OCI-LY1 (cell line): Measurements from ENCODE around the gene PFKP.
"Not testable (repeated sequence)": the region's sequence is repeated elsewhere in the genome, so short reads cannot be mapped to it uniquely, and the experiment has no call there.

Experiments used
- H2AFZ ChIP-seq: fragments of 200-600 bp; sonication (generic), shearing (Covaris generic); 2 replicates; pipeline ENCODE4 v1.6.0; 2014; ENCODE audit warnings: antibody characterized with exemption, mild to moderate bottlenecking, low read length
- H3F3A ChIP-seq: fragments of 200-600 bp; sonication (generic), shearing (Covaris generic); 2 replicates; pipeline ENCODE4 v1.6.0; 2014; ENCODE audit warnings: mild to moderate bottlenecking, antibody characterized with exemption, low read length, moderate library complexity; ENCODE audit not compliant: insufficient read depth
- H3K27ac ChIP-seq: fragments of 200-600 bp; sonication (generic); 2 replicates; pipeline ENCODE4 v1.5.1; 2014; ENCODE audit warnings: low read length, mixed run types, mild to moderate bottlenecking, low read depth; ENCODE audit not compliant: poor library complexity, severe bottlenecking
- H3K27me3 ChIP-seq: fragments of 200-600 bp; sonication (generic); 2 replicates; pipeline ENCODE4 v1.6.0; 2014; ENCODE audit warnings: antibody characterized with exemption, mild to moderate bottlenecking, low read length, moderate library complexity; ENCODE audit not compliant: insufficient read depth
- H3K36me3 ChIP-seq: fragments of 200-600 bp; sonication (generic); 2 replicates; pipeline ENCODE4 v1.6.1; 2014; ENCODE audit warnings: mild to moderate bottlenecking, antibody characterized with exemption, low read length, moderate library complexity, mixed read lengths; ENCODE audit not compliant: insufficient read depth
- H3K4me1 ChIP-seq: fragments of 200-600 bp; sonication (generic); 2 replicates; pipeline ENCODE4 v1.5.1; 2014; ENCODE audit warnings: mild to moderate bottlenecking, low read length, moderate library complexity; ENCODE audit not compliant: insufficient read depth, severe bottlenecking
- H3K4me2 ChIP-seq: fragments of 200-600 bp; sonication (generic), shearing (Covaris generic); 2 replicates; pipeline ENCODE4 v1.6.1; 2014; ENCODE audit warnings: low read length
- H3K4me3 ChIP-seq: fragments of 200-600 bp; sonication (generic); 2 replicates; pipeline ENCODE4 v1.5.1; 2014; ENCODE audit warnings: low read length, low read depth, mild to moderate bottlenecking, mixed read lengths; ENCODE audit not compliant: poor library complexity, severe bottlenecking
- H3K79me2 ChIP-seq: fragments of 200-600 bp; shearing (Covaris generic); 2 replicates; pipeline ENCODE4 v1.6.1; 2016; ENCODE audit warnings: mixed run types, low read length, mixed read lengths; ENCODE audit not compliant: insufficient read depth
- H3K9ac ChIP-seq: fragments of 200-600 bp; sonication (generic), shearing (Covaris generic); 2 replicates; pipeline ENCODE4 v1.6.1; 2014; ENCODE audit warnings: mild to moderate bottlenecking, low read length, mixed read lengths
- H3K9me2 ChIP-seq: fragments of 200-600 bp; sonication (generic), shearing (Covaris generic); 2 replicates; pipeline ENCODE4 v1.6.1; 2014; ENCODE audit warnings: low read depth, mild to moderate bottlenecking, low read length, mixed read lengths
- H3K9me3 ChIP-seq: fragments of 200-600 bp; shearing (Covaris generic); 2 replicates; pipeline ENCODE4 v1.6.1; 2014; ENCODE audit warnings: low read length, mixed read lengths
- H4K20me1 ChIP-seq: fragments of 200-600 bp; sonication (generic), shearing (Covaris generic); 2 replicates; pipeline ENCODE4 v1.6.0; 2016; ENCODE audit warnings: mild to moderate bottlenecking, low read length; ENCODE audit not compliant: insufficient read depth
- EZH2 ChIP-seq: fragments of 200-600 bp; sonication (generic), shearing (Covaris generic); IDR thresholded peaks from 2 replicates; pipeline ENCODE4 v1.8.0; 2017; ENCODE audit warnings: borderline replicate concordance, mixed run types, mild to moderate bottlenecking, antibody characterized with exemption, low read length, moderate library complexity, mixed read lengths
- TF ChIP-seq, protein P1 (sequence below): fragments of 200-600 bp; sonication (generic), shearing (Covaris generic); IDR thresholded peaks from 2 replicates; pipeline ENCODE4 v1.5.1; 2017; ENCODE audit warnings: mild to moderate bottlenecking, antibody characterized with exemption, low read length, moderate library complexity, mixed read lengths

PFKP gene

DNA sequence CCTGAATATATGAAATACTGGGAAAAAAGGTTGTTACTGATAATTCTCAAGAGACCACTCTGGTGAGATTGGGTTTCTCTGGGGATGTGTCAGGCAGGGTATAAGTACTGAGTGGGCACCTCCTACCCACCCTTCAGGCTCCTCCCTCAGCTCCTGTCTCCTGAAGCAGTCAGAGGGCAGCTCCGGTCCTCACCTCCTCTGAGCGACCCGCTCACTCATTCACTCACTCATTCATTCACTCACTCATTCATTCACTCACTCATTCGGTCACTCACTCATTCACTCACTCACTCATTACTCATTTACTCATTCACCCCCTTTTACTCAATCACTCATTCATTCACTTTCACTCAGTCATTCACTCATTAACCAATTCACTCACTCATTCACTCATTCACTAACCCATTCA lies 6.9 kb upstream of the PFKP start:
- Histone ChIP-seq H3K79me2 (no peaks in the 10 kb centered on the region), H3K4me2 (no peak overlapping the region)
- TF ChIP-seq, protein P1, sequence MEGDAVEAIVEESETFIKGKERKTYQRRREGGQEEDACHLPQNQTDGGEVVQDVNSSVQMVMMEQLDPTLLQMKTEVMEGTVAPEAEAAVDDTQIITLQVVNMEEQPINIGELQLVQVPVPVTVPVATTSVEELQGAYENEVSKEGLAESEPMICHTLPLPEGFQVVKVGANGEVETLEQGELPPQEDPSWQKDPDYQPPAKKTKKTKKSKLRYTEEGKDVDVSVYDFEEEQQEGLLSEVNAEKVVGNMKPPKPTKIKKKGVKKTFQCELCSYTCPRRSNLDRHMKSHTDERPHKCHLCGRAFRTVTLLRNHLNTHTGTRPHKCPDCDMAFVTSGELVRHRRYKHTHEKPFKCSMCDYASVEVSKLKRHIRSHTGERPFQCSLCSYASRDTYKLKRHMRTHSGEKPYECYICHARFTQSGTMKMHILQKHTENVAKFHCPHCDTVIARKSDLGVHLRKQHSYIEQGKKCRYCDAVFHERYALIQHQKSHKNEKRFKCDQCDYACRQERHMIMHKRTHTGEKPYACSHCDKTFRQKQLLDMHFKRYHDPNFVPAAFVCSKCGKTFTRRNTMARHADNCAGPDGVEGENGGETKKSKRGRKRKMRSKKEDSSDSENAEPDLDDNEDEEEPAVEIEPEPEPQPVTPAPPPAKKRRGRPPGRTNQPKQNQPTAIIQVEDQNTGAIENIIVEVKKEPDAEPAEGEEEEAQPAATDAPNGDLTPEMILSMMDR, result no peak
- no peak for TF ChIP-seq EZH2

DNA sequence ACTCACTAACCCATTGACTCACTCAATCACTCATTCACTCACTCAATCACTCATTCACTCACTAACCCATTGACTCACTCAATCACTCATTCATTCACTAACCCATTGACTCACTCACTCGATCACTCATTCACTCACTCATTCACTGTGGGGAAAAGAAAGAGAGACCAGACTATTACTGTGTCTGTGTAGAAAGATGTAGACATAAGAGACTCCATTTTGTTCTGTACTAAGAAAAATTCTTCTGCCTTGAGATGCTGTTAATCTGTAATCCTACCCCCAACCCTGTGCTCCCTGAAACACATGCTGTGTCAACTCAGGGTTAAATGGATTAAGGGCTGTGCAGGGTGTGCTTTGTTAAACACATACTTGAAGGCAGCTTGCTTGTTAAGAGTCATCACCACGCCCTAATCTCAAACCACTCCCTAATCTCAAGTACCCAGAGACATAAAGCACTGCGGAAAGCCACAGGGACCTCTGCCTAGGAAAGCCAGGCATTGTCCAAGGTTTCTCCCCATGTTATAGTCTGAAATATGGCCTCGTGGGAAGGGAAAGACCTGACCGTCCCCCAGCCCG lies 5.9 kb upstream of the PFKP start:
- not testable (repeated sequence) for H3K27ac ChIP-seq, H3K4me3 ChIP-seq

More for the DNA sequence above, 6.9 kb upstream of the PFKP start:
- Histone ChIP-seq H3K9me3 (no peaks in the 10 kb centered on the region), H3K27me3 (no peaks in the 10 kb centered on the region), H3F3A (no peaks in the 10 kb centered on the region), H3K9ac (no peak overlapping the region), H4K20me1 (no peaks in the 10 kb centered on the region), H2AFZ (no peak overlapping the region), H3K4me1 (peaks cover 3% of the 10 kb centered on the region), H3K36me3 (no peaks in the 10 kb centered on the region), H3K27ac (no peak overlapping the region), H3K9me2 (no peaks in the 10 kb centered on the region), H3K4me3 (no peak overlapping the region)

DNA sequence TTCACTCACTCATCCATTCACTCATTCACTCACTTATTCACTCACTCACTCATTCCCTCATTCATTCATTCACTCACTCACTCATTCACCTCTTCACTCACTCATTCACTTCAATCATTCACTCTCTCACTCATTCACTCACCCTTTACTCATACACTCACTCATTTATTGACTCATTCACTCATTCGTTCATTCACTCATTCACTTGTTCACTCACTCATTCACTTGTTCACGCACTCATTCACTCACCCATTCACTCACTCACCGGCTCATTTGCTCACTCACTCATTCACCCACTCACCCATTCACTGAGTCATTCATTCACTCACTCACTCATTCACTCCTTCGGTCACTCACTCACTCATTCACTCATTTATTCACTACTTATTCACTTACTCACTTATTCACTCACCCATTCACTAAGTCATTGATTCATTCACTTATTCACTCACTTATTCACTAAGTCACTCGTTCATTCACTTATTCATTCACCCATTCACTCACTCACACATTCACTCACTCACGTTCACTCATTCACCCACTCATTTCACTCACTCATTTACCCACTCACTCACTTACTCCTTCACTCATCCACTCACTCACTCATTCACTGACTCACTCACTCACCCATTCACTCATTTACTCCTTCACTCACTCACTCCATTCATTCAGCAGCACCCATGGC lies 4.7 kb upstream of the PFKP start:
- no peaks in the 10 kb centered on the region for H3K9me3 ChIP-seq
- TF ChIP-seq EZH2, result no peak
- TF ChIP-seq, protein P1, result no peak
- no peak overlapping the region for H3K9ac ChIP-seq
- no peaks in the 10 kb centered on the region for H3K9me2 ChIP-seq
- H3K79me2 ChIP-seq, result no peaks in the 10 kb centered on the region
- H3K27me3 ChIP-seq, result no peaks in the 10 kb centered on the region
- H3K36me3 ChIP-seq, result no peaks in the 10 kb centered on the region
- H2AFZ ChIP-seq, result no peak overlapping the region
- H3K4me1 ChIP-seq, result peaks cover 3% of the 10 kb centered on the region
- no peaks in the 10 kb centered on the region for H3F3A ChIP-seq
- H3K27ac ChIP-seq, result no peak overlapping the region
- no peaks in the 10 kb centered on the region for H4K20me1 ChIP-seq
- no peak overlapping the region for H3K4me2 ChIP-seq
- H3K4me3 ChIP-seq, result no peak overlapping the region

More for the DNA sequence above, 5.9 kb upstream of the PFKP start:
- not testable (repeated sequence) for H3K9me2 ChIP-seq, H2AFZ ChIP-seq, H3F3A ChIP-seq, H3K79me2 ChIP-seq, H3K36me3 ChIP-seq, H3K9ac ChIP-seq, H3K27me3 ChIP-seq, H3K9me3 ChIP-seq, H3K4me2 ChIP-seq, H4K20me1 ChIP-seq, H3K4me1 ChIP-seq

DNA sequence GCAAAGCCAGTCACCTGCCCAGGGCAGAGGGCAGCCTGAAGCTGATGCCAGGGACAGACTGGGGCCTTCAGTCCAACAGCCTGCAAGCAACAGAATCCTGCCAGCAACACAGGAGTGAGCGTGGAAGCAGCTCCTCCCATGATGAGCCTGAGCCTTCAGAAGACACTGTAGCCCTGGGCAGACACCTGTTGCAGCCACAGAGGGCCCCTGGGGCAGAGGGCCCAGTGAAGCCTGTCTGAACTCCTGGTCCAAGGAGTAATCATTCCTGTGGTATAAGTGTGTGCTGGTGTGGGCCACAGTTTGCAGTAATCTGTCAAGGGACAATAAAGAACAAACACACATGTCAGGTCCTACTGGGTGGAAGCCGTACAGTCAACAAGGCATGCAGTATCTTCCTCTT lies 2.9 kb upstream of the PFKP start:
- peaks cover 7% of the 10 kb centered on the region for H3K4me1 ChIP-seq
- no peaks in the 10 kb centered on the region for H3K9me3 ChIP-seq
- peaks cover 7% of the 10 kb centered on the region; the same call in 1 of the 2 replicates for H3K36me3 ChIP-seq
- H2AFZ ChIP-seq, result no peak overlapping the region
- no peaks in the 10 kb centered on the region for H3F3A ChIP-seq
- no peaks in the 10 kb centered on the region for H3K27me3 ChIP-seq
- no peak overlapping the region for H3K4me2 ChIP-seq
- no peaks in the 10 kb centered on the region for H3K9me2 ChIP-seq
- no peak overlapping the region for H3K27ac ChIP-seq
- H3K4me3 ChIP-seq, result no peak overlapping the region
- H3K79me2 ChIP-seq, result peaks cover 12% of the 10 kb centered on the region
- no peaks in the 10 kb centered on the region for H4K20me1 ChIP-seq
- TF ChIP-seq, protein P1, result no peak
- TF ChIP-seq EZH2, result no peak
- no peak overlapping the region for H3K9ac ChIP-seq
